Pancreas (tissue), 10 donors: ENCODE results near the gene SERPING1. TPM values are rescaled to one million over a fixed set of nuclear protein-coding genes. Genes with fewer than 3 reads are reported as not detected.

Source experiments
- ATAC-seq, 4 donors: fragments of 200-7000 bp; cut with Tn5 transposase; one replicate each; pipeline versions ENCODE4 v1.8.0 to v1.9.1; 2020; ENCODE audit warnings: mild to moderate bottlenecking in 4 of 4, moderate library complexity in 4 of 4
- DNase-seq, 6 donors: peaks; one replicate each; pipeline ENCODE4 v3.0.0-alpha.2; 2020
- FAIRE-seq: peaks from 2 replicates; lab custom pipeline; 2012; peaks lifted over from hg19 to GRCh38; lab: Jason Lieb, UNC
- H3K27ac ChIP-seq, 4 donors: fragments of 200-600 bp; sonication (generic); 1 replicate in 3 of 4; 2 replicates in 1 of 4; pipeline versions ENCODE4 v1.5.0 to v1.8.0; 2020
- H3K27me3 ChIP-seq, 4 donors: fragments of 200-600 bp; one replicate each; pipeline ENCODE4 v1.8.0; 2021
- H3K36me3 ChIP-seq, 3 donors: fragments of 200-600 bp; sonication (generic) in 1 of 3; one replicate each; pipeline versions ENCODE4 v1.5.0 to v1.8.0; 2020 to 2021
- H3K4me1 ChIP-seq, 3 donors: fragments of 200-600 bp; one replicate each; pipeline ENCODE4 v1.8.0; 2021
- H3K4me3 ChIP-seq, 4 donors: fragments of 200-600 bp; sonication (generic) in 2 of 4; one replicate each; pipeline versions ENCODE4 v1.5.0 to v1.8.0; 2020 to 2021
- H3K9me3 ChIP-seq, 4 donors: fragments of 200-600 bp; one replicate each; pipeline ENCODE4 v1.8.0; 2021
- WGBS, 2 donors: extraction: QIAGEN DNeasy Blood & Tissue Kit; methylation state at CpG; one replicate each; pipeline ENCODE4 v1.1.7; 2013; 5-methylcytosine and 5-hydroxymethylcytosine counted together
- intact Hi-C, 3 donors: fragments of 100-400 bp; cut with DNase I; formaldehyde crosslinking; loops; one replicate each; pipeline versions ENCODE4 v1.11.1 to v1.14.2; 2022
- polyA plus RNA-seq, 2 donors: library from polyadenylated mRNA; stranded (reverse); fragments of 200-250 nt; gene quantifications; one replicate each; pipeline ENCODE4 v1.2.3, GENCODE V29; 2013
- total RNA-seq, 6 donors: library from RNA; stranded (reverse); fragmentation: NEBNext Ultra II Directional in 4 of 6; extraction: Animal tissue kit (Norgen Biotek cat#: 25700) in 4 of 6; gene quantifications; one replicate each; pipeline versions ENCODE4 v1.2.1 to v1.2.4, GENCODE V29; 2021 to 2023
- TF ChIP-seq, protein P1 (sequence below), 4 donors: fragments of 200-600 bp; sonication (generic) in 3 of 4; IDR thresholded peaks; one replicate each; pipeline versions ENCODE4 v1.5.0 to v1.8.0; 2021; ENCODE audit warnings: antibody characterized with exemption in 4 of 4
- donor health status: healthy with polysubstance abuse.
- donor health status: DM: no; HTN: no; CAD: no; lungs with moderate emphysema.
- donor health status: DM: no; HTN: no; CAD: no.
- donor health status: control.
- donor health status: control.
- donor health status: Bipolar disorder and iron deficiency.
- donor health status: DM: yes; HTN: yes; CAD: no.
- donor health status: DM: no; HTN: no; CAD: no.
- donor health status: DM: no; HTN: no; CAD: no.
- donor health status: DM: yes; HTN: yes; CAD: no.

The SERPING1 gene
- total and polyA plus RNA-seq, 8 donors, result 135 to 399 (median 206) TPM

GRCh38 chr11:57652662-57653061 lies 55.2 kb downstream of the SERPING1 start:
- WGBS, 2 donors, result 72 to 79% methylated on average over 3 of the region's 3 CpGs
- Histone ChIP-seq H3K4me3 (no peak overlapping the region), H3K4me1 (peaks cover 0 to 5% (median 4%) of the 10 kb centered on the region in 3 donors), H3K9me3 (no peaks in the 10 kb centered on the region), H3K36me3 (no peaks in the 10 kb centered on the region), H3K27me3 (peaks cover 0 to 9% (median 0%) of the 10 kb centered on the region in 4 donors), H3K27ac (no peak overlapping the region)
- no peak for FAIRE-seq
- no peak for ATAC-seq
- DNase-seq, result no peak
- intact Hi-C loops, result no loop called here
- TF ChIP-seq, protein P1, sequence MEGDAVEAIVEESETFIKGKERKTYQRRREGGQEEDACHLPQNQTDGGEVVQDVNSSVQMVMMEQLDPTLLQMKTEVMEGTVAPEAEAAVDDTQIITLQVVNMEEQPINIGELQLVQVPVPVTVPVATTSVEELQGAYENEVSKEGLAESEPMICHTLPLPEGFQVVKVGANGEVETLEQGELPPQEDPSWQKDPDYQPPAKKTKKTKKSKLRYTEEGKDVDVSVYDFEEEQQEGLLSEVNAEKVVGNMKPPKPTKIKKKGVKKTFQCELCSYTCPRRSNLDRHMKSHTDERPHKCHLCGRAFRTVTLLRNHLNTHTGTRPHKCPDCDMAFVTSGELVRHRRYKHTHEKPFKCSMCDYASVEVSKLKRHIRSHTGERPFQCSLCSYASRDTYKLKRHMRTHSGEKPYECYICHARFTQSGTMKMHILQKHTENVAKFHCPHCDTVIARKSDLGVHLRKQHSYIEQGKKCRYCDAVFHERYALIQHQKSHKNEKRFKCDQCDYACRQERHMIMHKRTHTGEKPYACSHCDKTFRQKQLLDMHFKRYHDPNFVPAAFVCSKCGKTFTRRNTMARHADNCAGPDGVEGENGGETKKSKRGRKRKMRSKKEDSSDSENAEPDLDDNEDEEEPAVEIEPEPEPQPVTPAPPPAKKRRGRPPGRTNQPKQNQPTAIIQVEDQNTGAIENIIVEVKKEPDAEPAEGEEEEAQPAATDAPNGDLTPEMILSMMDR (IDR thresholded peaks at IDR 0.05), result no peak

GRCh38 chr11:57653163-57653562 lies 55.7 kb downstream of the SERPING1 start:
- no peaks in the 10 kb centered on the region for H3K9me3 ChIP-seq
- WGBS, 2 donors, result 42 to 48% methylated on average over 3 of the region's 3 CpGs

GRCh38 chr11:57656885-57657193 lies 59.4 kb downstream of the SERPING1 start:
- intact Hi-C loops, result no loop called here
- WGBS, 2 donors, result 12 to 19% methylated on average over 5 of the region's 5 CpGs
- Histone ChIP-seq H3K27ac (peak overlapping the region; percentile 56 to 92 (median 81)), H3K4me1 (peaks cover 6 to 13% (median 8%) of the 10 kb centered on the region in 3 donors), H3K27me3 (peaks cover 0 to 7% (median 0%) of the 10 kb centered on the region in 4 donors), H3K4me3 (peak overlapping the region in 2 of 4 donors; percentile 54 to 66), H3K36me3 (peaks cover 0 to 25% (median 0%) of the 10 kb centered on the region in 3 donors), H3K9me3 (no peaks in the 10 kb centered on the region)
- DNase-seq (no peak), ATAC-seq (peak in 1 of 4 donors; percentile 1), FAIRE-seq (no peak)
- TF ChIP-seq, protein P1 (IDR thresholded peaks at IDR 0.05), result no peak

More at GRCh38 chr11:57653163-57653562, 55.7 kb downstream of the SERPING1 start:
- no peak for DNase-seq
- TF ChIP-seq, protein P1 (IDR thresholded peaks at IDR 0.05), result no peak
- no peak for FAIRE-seq
- Histone ChIP-seq H3K27me3 (peaks cover 0 to 9% (median 0%) of the 10 kb centered on the region in 4 donors), H3K36me3 (no peaks in the 10 kb centered on the region), H3K4me1 (peaks cover 0 to 5% (median 4%) of the 10 kb centered on the region in 3 donors), H3K4me3 (no peak overlapping the region), H3K27ac (no peak overlapping the region)
- intact Hi-C loops, result no loop called here
- no peak for ATAC-seq

DNA sequence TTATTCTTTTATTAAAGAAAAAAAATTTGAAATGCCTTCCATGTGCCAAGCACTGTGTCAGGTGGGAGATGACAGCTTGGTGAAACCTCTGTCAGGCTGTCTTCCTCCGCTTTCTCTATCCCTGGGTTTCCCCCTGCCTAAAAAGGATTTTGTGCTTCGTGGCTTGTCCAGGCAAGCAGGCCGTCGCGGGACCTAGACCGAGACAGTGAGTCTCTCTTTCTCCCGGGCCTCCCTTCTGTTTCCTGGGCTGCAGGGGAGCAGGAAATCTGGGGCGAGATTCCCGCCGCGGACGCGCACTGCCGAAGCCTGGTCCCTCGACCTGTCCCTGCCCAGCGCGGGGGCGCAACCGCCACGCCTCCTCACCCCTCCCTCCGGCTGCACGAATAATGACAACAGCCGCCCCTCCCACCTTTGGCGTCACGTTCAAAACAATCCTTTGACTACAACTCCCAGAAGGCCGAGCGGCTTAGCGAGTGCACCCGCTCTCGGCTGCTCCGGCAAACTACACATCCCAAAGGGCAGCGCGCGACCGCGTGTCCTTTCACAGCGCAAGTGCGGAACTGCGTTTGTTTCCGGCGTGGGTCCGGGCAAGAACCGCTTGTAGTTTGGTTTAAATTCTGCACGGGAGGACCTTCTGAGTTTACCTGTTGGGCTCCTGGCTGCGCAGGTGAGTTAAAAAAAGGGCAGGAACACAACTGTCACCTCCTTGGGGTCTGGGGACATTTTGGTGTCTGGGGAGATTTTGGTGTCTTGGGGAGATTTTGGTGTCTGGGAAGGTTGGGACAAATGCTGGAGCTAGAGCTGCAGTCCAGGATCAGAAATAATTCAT lies 59.9 kb downstream of the SERPING1 start, which contains the start of gene CLP1:
Gene CLP1, plus strand, starts transcription at position 569 of the 829 bp plus-strand sequence. CDS start 1,715 bp downstream, outside the sequence.
- Histone ChIP-seq H3K27ac (peak within 1 kb of the TSS; percentile 56 to 92 (median 81)), H3K9me3 (no peaks in the 10 kb centered on the region), H3K27me3 (peaks cover 0 to 3% (median 0%) of the 10 kb centered on the region in 4 donors), H3K36me3 (peaks cover 0 to 31% (median 0%) of the 10 kb centered on the region in 3 donors), H3K4me3 (peak within 1 kb of the TSS; percentile 32 to 67 (median 60)), H3K4me1 (peaks cover 6 to 13% (median 8%) of the 10 kb centered on the region in 3 donors)
- FAIRE-seq, result peak; percentile 37
- peak; percentile 97 to 100 (median 99) for DNase-seq
- TF ChIP-seq, protein P1 (IDR thresholded peaks at IDR 0.05), result no peak
- intact Hi-C loops, result no loop called here
- peak; percentile 98 to 100 (median 98) for ATAC-seq
- WGBS, 2 donors, result 0 to 1% methylated on average over 45 of the region's 45 CpGs
